Measurements from ENCODE around the gene CARD19.
"Not testable (repeated sequence)": the region's sequence is repeated elsewhere in the genome, so short reads cannot be mapped to it uniquely, and the experiment has no call there.

CARD19 gene

GRCh38 chr9:93089024-93089423 lies 7.0 kb upstream of the CARD19 start:
- no peak for DNase-seq

GRCh38 chr9:93089481-93089991 lies 6.5 kb upstream of the CARD19 start:
- no peak for DNase-seq

DNA sequence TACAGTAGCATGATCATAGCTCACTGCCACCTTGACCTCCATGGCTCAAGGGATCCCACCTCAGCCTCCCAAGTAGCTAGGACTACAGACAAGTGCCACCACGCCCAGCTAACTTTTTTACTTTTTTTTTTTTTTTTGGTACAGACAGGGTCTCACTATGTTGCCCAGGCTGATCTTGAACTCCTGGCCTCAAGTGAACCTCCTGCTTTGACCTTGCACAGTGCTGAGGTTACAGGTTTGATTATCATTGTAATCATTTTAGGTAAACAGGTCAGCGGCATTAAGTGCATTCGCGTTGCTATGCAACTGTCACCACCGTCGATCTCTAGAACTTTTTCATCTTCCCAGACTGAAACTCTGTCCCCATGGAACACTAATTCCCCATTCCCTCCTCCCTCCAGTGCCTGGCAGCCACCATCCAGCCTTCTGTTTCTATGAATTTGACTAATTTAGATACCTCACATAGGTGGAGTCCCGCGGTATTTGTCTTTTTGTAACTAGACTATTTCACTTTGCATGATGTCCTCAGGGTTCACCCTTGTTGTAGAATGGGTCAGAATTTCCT lies 5.8 kb upstream of the CARD19 start:
- no peak for DNase-seq

DNA sequence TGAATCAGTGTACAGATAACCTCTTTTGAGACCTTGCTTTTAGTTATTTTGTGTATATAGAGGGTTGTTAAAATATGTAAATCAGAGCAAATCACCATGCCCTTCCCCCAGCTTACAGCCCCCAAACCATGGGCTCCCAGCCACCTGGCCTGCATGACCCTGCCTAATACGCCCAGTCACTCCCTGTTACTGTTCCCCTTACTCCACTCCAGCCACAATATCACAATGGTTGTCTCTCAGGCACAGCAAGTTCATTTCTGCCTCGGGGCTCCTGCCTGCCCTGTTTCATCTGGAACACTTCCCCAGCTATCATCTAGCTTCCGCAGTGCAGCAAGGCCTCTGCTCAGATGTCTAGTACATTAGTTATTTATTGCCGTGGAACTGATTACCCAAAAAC lies 5.0 kb upstream of the CARD19 start:
- no peak for DNase-seq

GRCh38 chr9:93091453-93092081 lies 4.5 kb upstream of the CARD19 start:
- peak; percentile 47 to 50 for DNase-seq

DNA sequence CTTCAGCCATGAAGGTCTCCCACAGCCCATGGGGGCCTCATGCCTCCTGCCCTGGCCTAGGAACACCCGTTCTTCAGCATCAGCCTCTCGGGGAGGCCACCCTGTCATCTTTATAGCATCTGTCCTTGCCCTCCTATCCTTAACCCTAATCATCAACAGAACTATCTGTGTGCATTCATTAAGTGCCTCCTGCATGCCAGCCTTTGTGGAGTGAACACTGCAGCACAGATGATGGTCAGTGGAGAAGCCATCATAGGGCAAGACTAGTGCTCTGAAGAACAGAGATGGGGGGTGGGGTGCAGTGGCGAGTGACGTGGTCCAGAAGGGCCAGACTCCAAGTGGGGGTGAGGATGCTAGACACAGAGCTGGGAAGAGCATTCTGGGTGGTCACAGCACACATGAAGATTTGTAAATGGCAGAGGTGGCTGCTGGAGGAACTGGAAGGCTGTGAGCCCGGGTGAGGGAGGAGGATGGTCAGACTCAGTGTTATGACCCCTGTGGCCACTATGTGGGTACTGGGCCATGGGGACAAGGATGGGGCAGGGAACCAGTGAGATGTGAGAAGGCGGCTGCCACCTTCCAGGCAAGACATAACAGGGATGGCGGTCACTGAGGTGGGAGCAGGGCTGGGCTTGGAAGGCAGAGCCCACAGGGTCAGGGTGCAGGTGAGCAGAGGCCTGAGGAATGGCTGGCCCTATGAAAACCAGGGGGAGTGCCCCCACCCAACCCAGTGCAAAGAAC lies 3.6 kb upstream of the CARD19 start:
- no peak for DNase-seq

DNA sequence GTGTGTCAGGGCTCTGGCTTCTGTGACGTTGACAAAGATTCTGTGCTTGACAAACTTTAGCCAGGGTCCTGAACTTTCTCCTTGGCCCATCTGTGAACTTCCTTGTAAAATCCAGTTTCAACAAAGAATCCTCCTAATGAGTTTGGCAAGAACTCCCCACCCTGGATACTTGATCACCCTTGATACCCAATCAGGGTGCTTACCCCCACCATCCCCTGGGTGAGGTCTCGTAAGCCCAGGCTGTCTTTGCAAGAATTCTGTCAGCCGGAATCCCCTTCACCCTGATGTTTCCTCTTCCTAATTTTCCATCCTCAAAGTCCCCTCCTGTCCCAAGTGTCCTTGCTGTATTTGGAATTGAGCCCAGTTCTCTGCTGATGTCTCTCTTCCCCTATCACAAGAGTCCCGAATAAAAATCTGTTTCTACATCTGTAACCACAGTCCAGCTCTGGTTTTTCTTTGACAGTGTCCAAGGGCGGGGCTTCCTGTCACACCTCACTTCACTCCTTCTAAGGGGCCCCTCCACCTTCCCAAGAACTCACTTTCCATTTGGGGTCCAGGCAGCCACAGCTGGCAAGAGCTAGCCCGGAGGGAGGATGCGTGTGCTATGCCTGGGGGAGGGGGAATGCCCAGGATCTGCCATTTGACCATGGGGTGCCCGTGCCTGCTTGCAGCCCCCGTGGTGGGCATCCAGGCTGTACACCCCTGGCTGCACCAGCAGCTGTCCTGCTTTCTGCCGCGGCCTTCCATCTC lies 2.7 kb upstream of the CARD19 start:
- no peak for DNase-seq

- no peak for DNase-seq
Measured at GRCh38 chr9:93093877-93094657, 1.9 kb upstream of the CARD19 start.

GRCh38 chr9:93094658-93095204 lies 1.3 kb upstream of the CARD19 start:
- no peak for DNase-seq

GRCh38 chr9:93095205-93096130 lies 549 bp upstream of the CARD19 start:
- peak; percentile 100 for DNase-seq

- no peak for DNase-seq
Measured at GRCh38 chr9:93096811-93097382, 880 bp downstream of the CARD19 start.

- no peak for DNase-seq
Measured at GRCh38 chr9:93097511-93098201, 1.6 kb downstream of the CARD19 start.

DNA sequence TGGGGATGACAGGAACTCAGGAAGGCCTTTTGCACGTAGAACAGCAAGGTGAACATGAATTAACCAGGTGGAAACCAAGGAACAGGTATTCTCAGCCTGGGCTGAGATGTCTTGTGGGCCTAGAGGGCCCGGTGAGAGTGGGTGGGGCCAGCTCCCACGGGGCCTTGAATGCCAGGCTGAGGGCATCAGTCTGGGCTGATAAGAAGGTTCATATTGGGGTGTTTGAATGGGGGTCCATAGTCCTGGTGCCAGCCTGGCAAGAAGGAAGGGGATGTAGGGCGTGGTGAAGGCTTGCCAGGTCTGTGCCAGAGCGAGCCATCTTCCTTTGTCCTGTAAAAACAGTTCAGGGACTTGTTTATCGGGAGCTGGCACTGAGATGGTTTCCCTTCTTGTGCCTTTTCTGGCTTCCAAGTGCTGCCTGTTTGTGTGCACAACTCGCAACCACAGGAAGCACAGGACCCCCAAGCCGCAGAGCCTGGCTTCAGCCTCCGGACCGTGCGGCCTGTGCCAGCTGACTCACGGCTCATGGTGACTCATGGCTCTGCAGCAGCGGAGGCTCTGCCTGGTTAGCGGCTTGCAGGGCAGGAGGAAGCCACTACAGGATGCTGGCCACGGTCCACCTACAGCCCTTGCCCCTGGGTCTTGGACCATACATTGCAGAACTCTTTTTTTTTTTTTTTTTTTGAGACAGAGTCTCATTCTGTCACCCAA lies 2.4 kb downstream of the CARD19 start:
- DNase-seq: peak; percentile 49 to 50

DNA sequence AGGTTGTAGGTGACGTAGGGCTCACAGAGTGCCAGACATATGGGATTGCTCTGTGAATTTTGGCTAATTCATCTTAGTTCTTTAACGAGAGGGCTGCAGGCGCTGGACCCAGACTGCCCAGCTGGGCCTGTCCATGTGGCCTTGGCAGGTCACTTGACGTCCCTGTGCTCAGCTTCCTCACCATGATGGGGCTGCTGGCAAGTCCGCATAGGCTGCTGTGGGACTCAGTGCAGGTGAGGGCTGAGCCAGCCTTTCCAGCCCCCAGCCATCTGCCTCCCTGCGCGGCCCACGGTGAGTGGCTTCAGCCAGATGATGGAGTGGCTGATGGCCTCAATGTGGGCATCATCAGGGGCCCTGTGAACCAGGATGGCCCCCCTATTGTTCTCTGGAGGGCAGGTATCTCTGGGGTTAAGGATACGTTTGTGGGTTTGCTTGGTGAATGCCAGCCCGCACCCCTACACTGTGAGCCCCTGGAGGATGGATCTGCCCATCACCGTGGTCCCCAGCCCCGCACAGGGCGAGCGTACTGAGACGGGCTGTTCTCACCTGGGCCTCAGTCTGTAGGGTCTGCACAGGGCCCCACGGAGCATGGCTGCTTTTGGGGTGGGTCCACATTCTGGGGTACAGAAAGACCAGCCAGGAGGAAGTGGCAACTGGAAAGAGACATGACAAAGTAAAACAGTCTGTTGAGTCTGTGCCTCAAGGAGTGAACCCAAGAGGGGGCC lies 3.7 kb downstream of the CARD19 start:
- DNase-seq: no peak

DNA sequence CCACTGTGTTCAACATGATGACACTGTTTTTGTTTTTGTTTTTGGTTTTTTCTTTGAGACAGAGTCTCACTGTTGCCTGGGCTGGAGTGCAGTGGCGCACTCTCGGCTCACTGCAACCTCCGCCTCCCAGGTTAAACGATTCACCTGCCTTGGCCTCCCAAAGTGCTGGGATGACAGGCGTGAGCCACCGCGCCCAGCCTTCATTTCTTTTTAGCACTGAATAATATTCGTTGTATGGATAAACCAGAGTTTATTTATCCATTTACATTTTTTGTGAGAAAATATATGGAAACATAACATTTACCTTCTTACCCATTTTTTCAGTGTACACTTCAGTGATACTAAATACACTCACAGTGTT lies 4.2 kb downstream of the CARD19 start:
- no peak for DNase-seq

- not testable (repeated sequence) for DNase-seq
Measured at GRCh38 chr9:93101086-93101485, 5.1 kb downstream of the CARD19 start.

DNA sequence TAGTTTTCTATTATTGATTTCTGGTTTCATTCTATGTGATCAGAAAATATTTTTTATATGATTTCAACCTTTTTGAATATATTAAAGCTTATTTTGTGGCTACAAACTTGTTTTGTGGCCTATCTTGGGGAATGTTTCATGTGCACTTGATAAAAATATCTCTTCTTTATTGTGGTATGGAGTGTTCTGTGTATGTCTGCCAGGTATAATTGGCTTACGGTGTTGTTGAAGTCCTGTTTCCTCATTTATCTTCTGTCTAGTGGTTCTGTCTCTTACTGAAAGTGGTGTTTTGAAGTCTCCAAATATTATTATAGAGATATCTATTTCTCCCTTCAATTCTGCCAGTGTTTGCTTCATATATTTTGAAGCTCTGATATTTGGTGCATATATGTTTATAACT lies 9.6 kb downstream of the CARD19 start:
- DNase-seq: no peak

DNA sequence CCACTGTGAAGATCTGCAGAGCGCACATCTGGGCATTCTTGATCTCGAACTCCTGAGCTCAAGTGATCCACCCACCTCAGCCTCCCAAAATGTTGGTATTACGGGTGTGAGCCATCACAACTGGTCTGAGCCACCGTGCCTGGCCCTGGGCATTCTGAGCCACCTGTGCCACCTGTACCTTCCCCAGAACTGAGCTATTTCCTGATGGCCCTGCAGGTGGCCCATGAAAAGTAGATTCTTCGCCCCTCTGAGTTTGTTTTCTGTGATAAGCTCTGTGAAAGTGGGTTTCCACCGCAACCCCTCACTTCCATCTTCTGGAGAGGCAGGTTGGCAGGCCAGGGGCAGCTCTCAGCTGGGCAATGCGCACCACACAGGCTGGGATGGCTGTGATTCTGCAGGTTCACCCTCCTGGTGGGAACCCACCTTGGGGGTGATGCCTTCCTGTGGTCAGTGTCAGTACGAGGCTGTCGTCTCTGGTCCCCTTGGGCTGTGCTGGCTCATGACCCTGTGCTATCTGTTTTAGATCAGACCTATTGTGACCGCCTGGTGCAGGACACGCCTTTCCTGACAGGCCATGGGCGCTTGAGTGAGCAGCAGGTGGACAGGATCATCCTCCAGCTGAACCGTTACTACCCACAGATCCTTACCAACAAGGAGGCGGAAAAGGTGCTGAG lies 11.3 kb downstream of the CARD19 start:
- DNase-seq: no peak

Measured in stimulated activated CD4-positive, alpha-beta T cell treated with anti-CD3 and anti-CD28 coated beads, Interleukin-2, amount 100 ng/mL, for 48 hours (primary cell).